HG03442 (cell line): ENCODE measurements around the gene NOTCH3.

Experiments used
- ATAC-seq: cut with Tn5 transposase; IDR thresholded peaks from one replicate; pipeline ENCODE4 v1.9.1; 2021; ENCODE audit warnings: mild to moderate bottlenecking, moderate library complexity; ENCODE audit not compliant: unreplicated experiment

Gene NOTCH3

GRCh38 chr19:15236886-15237285, 36.1 kb upstream of the NOTCH3 start:
- no peak for ATAC-seq

GRCh38 chr19:15235781-15236180, 35.0 kb upstream of the NOTCH3 start:
- no peak for ATAC-seq

- no peak for ATAC-seq
Measured at GRCh38 chr19:15234431-15235130, 33.8 kb upstream of the NOTCH3 start.

GRCh38 chr19:15231271-15231670, 30.5 kb upstream of the NOTCH3 start:
- no peak for ATAC-seq

GRCh38 chr19:15227261-15227660, 26.5 kb upstream of the NOTCH3 start:
- ATAC-seq, result no peak

- ATAC-seq, result no peak
Measured at GRCh38 chr19:15225760-15226159, 25.0 kb upstream of the NOTCH3 start.

GRCh38 chr19:15223649-15224361, 23.0 kb upstream of the NOTCH3 start:
- no peak for ATAC-seq

GRCh38 chr19:15222738-15223648, 22.2 kb upstream of the NOTCH3 start:
- peak; percentile 72 for ATAC-seq

- ATAC-seq, result no peak
Measured at GRCh38 chr19:15220833-15221232, 20.0 kb upstream of the NOTCH3 start.

GRCh38 chr19:15218501-15218900, 17.7 kb upstream of the NOTCH3 start:
- ATAC-seq, result no peak

- ATAC-seq, result no peak
Measured at GRCh38 chr19:15216363-15216762, 15.6 kb upstream of the NOTCH3 start.

- ATAC-seq, result no peak
Measured at GRCh38 chr19:15213715-15214381, 13.1 kb upstream of the NOTCH3 start.

- no peak for ATAC-seq
Measured at GRCh38 chr19:15212711-15213110, 11.9 kb upstream of the NOTCH3 start.

GRCh38 chr19:15210323-15210781, 9.6 kb upstream of the NOTCH3 start:
- no peak for ATAC-seq

GRCh38 chr19:15201374-15202023, 704 bp upstream of the NOTCH3 start:
- no peak for ATAC-seq

GRCh38 chr19:15199661-15200552, 888 bp downstream of the NOTCH3 start:
- ATAC-seq, result no peak

GRCh38 chr19:15198951-15199660, 1.7 kb downstream of the NOTCH3 start:
- ATAC-seq, result no peak

GRCh38 chr19:15197942-15198341, 2.9 kb downstream of the NOTCH3 start:
- ATAC-seq, result no peak
